NOMO-1 treated with DMSO at 0.1 percent for 48 hours (cell line): Measurements from ENCODE around the gene PIR.

Experiments
- DNase-seq: peaks from one replicate; lab custom pipeline; 2025; ENCODE audit not compliant: unreplicated experiment; lab: John Stamatoyannopoulos, UW

The PIR gene

DNA sequence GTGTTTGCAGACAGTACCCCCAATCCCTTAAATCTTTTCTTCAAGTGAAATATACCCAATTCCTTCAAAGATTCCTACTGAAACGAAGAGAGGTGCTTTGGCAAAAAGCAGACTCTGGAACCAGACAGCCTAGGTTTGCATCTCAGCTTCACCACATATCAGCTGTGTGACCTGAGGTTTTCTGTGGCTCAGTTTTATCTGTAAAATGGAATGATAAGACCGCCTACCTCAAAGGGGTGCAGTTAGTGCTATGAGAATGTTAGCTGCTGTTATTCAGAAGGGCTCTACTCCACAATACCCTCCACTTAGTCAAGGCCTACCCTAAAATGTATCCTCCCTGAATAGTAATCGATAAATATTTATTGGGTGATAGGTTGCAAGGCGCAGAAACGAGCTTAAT lies 664 bp downstream of the PIR start:
- DNase-seq = no peak

DNA sequence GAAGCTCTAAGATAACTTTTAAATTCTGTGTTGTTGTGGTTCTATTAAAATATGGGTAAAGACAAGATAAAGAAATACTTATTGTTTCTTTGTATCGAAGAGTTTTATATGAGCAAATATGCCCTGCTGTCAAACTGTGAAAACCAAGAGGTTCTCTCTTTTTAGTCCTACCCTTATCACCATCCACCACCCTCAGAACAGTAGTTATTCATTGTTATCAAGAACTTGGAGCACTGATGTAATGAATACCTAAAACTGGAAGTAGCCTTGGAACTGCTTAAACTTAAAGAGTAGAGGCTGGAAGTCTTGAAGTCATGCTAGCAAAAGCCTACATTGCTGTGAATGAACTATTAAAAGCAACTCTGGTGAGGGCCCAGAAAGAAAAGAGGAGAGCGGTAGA lies 9.2 kb downstream of the PIR start:
- DNase-seq = no peak

DNA sequence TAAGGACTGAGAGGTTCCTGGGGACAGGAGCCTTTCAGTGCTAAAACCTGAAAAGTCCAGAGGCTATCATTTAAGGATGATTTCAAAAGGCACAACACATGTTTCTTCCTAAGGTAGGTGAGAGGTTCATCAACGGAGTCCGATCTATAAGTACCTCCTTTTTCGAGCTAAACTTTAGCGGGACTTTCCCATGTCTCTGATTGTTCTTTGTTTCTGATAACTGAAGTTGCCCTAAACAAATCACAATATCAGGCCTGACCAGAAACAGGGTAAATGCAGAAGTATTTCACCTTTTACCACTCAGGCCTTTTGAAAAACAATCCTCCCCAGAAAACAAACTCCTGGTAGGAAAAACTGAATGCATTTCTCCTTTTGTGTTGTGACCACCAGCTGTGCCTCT lies 17.6 kb downstream of the PIR start:
- DNase-seq = no peak

DNA sequence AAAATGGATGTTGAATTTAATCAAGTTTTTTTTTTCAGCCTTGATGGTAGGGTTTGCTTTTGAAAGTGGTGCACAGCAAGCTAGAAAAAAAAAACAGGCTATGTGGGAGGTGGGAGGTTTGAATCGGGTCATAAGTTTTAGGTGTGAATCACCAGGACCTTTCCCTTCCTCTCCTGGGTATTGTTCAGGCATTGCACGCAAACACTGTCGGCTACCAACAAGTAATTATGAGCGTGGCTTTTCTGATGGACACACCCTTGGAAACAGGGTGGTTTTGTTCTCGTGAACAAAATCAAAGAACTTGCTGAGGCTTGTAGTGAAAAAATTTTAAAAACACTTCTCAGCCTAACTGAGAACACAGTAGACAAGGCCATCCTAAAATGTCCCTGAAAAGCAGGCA lies 18.1 kb downstream of the PIR start:
- no peak for DNase-seq

DNA sequence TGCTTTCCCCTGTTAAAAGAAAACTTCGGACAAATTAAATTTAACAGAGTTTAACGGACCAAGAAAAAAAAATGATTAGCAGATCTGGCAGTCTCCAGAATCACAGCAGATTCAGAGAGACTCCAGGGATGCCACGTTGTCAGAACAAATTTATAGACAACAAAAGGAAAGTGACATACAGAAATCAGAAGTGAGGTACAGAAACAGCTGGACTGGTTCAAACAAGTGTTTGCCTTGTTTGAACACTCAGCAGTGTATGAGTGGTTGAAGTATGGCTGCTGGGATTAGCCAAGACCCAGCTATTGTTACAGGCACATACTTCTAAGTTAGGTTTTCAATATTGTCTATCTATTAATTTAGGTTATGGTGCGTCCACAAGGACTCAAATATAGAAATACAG lies 19.1 kb downstream of the PIR start:
- DNase-seq = no peak

DNA sequence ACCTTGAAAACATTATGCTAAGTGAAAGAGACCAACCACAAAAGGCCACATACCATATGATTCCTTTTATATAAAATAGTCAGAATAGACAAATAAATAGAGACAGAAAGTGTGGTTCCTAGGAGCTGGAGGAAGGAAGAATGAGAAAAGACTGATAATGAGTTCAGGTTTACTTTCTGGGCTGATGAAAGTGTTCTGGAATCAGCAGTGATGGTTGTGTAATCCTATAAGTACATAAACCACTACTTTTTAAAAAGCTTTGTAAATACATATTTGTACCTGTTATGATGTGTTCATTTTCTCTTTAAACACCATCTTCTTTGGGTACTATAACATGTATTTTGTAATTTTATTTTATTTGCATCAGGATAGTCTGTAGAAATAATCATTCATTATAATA lies 20.6 kb downstream of the PIR start:
- DNase-seq = no peak

DNA sequence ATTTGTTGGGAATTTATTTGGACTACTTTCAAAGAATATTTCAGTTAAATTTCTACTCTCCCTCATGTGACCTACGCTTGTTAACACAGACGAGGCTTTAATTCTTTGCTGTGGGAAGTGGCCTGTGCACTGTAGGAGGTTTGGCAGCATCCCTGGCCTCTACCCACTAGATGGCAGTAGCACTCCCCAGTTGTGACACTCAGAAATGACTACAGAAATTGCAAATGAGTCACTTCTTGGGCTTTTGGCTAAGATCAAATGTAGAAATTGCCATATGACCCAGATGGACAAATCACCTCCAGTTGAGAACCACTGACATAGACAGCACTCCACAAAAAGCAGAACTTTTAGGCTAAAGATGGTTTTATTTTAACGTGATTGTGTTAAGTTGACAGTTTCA lies 22.1 kb downstream of the PIR start:
- DNase-seq = peak; percentile 73

DNA sequence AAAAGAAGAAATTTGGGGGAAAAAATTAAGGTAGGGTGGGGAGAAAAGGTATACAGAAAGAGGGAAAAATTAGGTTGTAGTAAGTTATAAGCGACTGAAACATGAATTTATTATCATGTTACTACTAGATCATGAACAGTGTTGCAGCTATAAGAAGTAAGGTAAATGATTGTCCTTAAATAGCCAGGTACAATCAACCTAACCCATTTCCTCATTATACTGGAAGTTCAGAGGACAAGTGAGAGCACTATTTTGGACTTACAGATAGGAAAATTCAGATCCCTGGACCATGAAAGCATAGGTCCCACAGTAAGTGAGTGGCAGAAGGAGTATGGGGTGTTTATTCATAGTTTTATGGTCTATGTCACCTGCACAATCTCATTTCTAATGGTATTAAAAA lies 23.5 kb downstream of the PIR start:
- DNase-seq = no peak

DNA sequence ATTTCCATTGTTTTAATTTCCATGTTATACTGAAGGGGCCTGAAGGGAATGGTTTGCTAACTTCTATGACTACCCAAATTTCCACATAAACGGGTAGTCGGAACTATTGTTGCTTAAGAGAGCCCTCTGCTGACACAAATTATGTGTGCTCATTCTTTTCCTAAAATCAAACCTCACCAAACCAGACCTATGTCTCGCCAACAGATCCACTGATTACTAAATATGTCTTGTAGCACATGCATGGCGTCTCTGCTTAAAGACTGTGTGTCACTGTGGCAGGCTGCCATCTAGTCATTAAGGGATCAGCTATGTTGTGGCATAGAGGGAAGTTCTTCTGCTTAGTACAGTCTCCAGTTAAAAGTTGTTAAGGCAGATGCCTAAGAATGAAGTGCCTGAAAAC lies 25.1 kb downstream of the PIR start:
- DNase-seq = peak; percentile 61

DNA sequence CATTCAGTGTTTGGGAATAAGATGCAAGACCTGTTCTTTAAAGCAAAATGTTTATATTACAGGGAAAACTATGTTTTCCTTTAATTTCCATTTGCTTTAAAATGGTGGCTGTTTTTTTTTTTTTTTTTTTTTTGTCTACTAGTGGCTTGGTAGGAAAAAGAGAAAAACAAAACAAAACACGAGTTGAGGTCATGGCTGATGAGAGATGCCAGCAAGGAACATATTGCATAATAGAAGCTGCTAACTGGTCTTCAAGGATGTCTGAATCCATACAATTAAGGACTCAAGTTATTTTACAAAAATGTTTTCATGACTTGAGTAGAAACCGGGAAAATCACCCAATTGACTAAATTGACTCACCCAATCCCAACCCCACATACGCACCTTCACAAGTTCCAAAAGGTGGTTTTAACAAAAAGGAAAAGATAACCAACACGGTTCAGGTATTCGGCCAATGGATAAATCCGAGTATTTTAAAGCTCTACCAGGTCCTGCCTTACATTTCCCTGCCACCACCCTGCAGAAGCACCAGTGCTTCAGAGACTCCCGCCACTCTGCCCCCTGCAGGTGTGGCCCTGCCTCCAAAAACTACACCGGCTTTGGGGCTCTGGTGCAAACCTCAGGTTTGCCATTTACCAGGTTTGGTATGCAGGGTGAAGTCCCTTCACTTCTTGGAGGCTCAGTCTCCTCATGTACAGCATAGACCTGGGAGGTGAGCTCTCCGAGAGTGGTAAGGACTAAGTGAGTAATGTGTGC lies 27.1 kb downstream of the PIR start:
- no peak for DNase-seq

DNA sequence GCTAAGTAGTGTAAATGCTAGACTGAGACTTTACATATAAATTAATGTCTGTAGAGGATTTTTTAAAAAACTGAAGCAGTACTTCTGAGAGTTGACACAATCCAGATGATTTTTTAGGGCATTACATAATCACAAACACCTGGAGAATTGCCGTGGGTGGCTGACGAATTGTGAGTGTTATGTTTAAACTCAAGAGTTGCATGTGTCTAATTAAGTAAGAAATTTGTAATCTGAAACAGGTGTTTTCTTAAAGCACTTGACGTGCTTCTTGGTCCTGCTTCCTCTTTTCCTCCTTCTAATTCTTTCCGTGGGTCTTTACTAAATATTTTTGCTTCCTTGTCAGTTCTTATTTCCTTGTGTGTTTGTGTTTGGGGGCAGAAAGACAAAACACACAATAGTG lies 27.8 kb downstream of the PIR start:
- peak; percentile 57 for DNase-seq

DNA sequence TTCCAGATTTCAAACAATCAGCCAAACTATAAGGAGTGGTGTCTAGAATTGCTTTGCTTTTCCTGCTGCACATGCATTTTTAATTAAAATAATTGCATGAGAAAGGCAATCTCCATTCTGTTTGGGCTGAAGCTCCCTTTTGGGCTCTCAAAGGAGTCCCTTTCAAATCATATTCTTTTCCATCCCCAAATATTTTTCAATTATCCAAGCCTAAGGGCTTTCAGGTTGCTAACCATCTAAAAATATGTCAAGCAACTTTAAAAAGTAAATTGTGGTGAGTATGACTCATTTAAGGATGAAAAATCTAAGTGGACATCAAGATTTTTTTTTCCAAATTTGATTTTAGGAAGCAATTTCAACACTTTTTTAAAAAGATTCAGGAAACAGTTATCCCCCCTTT lies 28.4 kb downstream of the PIR start:
- no peak for DNase-seq

DNA sequence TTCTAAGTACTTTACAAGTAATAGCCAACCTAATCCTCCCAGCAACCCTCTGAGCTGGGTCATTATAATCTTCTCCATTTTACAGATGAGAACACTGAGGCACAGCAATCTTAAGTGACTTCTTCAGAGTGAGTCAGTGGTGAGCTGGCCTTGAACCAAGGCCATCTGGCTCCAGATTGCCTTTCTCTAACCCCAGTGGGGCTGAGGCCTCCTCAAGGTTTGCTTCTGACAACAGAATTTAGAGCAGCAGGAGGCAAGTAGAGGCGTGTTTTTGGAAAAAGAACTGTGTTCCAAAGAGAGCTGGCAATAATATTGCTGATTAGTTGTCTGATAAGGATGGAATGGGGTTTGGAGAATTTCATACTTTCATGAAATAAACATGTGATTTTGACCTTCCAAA lies 41.2 kb downstream of the PIR start:
- DNase-seq = no peak

DNA sequence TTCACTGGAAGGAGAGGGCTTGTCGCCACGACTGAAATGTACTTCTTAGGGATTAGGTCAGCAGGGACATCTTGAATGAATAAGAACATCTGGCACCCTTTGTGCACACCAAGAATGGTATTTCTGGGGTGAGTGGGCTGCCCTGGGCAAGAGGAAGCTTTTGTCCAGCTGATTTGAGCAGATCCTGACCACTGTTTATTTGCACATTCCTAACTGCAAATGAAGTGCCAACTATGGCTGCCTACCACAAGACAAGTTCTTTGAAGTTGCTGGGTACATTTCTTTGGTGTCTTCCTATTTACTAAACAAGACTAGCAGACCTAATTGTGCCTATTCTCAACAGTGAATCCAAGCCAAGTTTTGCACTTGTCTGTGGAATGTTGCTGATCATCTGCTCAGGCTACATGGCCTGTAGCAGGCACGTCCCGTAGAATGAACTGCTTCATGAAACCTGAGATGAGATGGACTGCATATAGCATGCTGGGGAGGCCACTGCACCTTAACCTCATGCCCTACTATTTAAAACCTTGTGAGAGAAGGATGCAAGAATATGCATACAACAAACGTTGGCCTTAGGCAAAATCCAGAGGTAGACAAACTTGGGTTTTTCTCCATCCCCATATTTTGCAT lies 45.0 kb downstream of the PIR start:
- DNase-seq = no peak

DNA sequence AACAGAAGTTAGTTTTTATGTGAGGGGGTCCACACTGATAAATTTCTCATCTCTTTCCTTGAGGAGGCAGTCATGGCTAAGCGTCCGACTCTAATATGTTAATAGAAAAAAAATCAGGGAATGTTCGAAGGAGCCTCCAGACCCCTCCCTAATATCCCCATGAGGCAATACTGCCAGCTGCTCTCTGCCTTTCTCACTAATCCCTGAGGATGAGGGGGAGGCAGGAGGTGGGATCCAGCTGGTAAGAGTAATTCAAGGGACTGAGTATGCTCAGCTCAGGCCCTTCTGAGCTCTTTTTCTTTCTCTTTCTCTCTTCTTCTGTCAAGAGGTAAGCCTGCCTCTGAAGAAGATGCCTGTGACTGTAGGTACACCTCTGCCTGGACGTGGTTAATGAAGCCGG lies 51.7 kb downstream of the PIR start:
- DNase-seq = no peak

DNA sequence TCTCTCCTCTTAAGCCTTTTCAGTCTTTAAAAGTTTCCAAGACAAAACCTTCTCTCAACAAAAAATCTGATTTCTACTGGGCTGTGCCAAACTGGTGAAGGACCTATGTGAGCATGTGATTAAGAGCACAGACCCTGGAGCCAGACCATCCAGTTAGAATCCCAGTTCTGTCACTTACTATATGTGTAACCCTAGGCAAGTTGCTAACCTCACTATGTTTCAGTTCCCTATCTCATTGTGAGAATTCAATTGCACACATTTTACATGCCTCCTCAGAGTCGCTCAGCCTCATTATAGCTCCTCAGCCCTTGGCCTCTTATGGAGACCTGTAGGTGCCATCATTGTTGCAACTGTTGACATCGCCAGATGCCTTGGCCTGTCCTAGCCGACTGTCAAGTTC lies 54.8 kb downstream of the PIR start:
- DNase-seq = peak; percentile 30

DNA sequence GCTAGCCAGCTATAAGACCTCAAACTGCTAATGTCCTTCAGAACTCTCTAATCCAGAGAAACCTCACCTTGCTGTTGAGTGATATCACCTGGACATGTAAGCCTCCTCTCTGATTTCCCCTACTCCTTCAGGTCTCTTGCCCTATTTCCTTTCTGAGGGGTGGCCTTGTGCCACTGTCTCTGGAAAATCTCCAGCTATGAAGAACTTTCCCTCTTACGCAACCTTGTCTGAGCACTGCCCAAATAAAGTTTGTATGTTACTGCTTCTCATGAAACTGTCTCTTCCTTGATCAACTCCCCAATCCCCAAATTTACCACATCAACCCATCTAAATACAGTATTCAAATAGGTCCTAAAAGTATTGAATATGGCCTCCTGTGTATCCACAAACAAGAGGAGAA lies 55.4 kb downstream of the PIR start:
- DNase-seq = no peak

DNA sequence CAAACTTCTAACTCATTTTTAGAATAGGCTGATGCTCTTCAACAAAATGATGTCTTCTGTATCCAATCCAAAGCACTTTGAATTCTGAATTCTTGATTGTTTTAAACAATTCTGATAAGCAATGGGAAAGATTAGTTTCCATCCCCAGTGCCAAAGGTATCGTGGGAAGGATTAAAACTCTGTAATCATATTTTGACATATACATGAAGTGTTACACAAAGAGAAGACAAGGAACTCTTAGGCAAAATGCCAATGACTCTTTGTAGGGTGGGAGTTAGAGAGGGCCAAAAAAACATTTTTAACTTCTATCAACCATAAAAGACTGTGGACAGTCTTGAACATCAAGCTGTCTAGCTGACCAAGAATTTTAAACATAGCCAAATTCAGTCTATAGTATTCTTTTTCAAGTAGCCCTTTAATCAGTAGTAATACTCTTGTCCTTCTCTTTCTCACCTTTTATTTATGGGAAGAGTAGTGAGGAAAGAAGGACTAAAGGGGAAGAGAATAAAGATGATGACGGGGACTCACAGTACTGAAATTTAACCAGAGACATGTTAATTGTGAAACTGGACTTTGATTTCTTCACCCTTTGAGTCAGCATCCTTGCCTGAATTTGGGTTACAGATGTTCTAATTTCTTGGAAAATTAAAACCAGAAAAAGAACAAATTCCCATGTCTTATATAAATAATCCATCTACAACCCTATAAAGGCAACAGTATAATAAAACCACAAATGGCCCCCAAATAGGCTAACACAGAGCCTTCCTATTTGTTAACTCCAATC lies 57.1 kb downstream of the PIR start:
- DNase-seq = no peak

DNA sequence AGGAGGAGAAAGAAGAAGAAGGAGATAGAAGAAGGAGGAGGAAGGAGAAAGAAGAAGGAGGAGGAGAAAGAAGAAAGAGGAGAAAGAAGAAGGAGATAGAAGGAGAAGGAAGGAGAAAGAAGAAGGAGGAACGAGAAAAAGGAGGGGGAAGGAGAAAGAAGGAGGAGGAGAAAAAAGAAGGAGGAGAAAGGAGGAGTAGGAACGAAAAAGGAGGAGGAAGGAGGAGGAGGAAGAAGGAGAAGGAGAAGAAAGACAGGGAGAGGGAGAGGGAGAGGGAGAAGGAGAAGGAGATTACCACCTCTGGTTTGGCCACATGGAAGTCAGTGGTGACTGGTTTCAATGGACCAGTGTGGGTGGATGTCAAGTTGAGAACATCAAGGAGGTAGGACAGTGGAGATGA lies 58.9 kb downstream of the PIR start:
- DNase-seq = no peak

DNA sequence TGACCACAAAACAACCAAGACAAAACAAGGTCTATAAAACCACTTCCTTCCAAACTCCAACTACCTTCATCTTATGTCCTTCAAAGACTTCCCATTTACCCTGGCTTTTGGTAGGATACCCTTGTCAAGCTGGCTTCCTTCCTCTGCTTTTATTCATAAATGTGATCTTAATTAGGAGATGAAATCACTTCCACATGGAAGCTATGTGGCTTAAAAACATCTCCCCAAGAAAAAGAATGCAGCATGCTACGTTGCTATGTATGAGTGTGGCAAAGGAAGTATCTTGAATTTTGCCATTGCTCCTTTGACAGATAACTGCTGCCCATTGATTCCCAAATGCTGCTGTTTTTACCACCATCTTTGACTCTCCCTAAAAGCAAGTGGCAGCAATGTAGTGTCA lies 62.5 kb downstream of the PIR start:
- no peak for DNase-seq

DNA sequence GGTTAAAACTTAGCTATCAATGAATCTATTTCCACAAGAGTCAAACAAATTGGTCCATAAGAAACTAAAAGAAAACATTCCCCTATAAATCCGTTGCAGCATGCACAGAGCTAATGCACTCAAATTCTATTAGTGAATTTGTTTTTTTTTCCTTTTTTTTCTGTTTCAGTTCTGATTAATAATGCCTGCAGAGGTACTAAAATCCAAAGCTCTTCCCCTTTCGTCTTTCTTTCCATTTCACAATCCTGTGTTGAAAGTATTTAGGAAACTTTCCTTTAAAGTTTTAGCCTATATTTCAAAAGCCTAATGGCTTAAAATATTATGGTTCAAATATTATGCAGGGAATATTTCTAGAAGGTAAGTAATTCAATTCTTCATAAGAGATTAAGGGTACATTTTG lies 63.1 kb downstream of the PIR start:
- DNase-seq = peak; percentile 25

DNA sequence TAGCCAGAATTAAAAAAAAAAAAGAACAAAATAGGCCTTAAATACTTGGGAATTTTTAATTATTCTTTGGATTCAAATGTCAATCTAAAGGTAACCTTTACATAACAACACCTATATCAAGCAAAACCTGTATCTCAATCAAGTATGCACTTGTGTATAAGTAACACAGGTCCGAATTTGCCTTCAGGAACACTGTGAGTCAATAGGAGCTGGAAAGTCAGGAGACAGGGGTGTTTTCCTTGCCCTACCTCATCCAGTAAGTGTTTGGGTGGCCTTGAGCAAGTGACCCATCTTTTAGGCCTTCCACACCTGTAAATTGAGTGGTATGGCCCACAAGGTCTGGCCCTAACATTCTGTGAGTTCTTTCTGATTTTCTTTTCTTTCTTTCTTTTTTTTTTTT lies 68.1 kb downstream of the PIR start:
- no peak for DNase-seq
